ENCODE data around the gene NUDT7. TPM values are rescaled to one million over a fixed set of nuclear protein-coding genes. Genes with fewer than 3 reads are reported as not detected.

NUDT7 gene
- total RNA-seq, 4 donors from 2014 or later = 2.3 to 10.1 (median 6.3) TPM

DNA sequence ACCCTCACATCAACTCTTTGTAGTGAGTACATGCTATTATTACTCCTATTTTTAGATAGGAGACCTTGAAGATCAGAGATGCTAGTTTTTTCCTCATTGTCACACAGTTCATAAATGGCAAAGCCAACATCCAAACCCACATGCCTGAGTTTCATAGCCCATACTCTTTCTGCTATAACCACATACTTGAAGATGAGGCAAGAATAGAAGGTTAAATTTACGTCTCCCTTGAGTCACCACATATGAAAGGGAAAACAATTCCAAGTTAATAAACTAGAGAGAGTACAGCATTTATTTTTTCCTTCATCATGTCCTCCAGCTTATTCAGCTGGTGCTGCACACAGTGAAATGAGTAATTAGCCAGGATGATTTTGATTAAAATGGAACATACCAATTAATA is 23.7 kb downstream of the NUDT7 start:
- H3K27me3 ChIP-seq = no peaks in the 10 kb centered on the region
- H3K36me3 ChIP-seq = no peaks in the 10 kb centered on the region
- H3K27ac ChIP-seq = no peak overlapping the region
- H3K4me1 ChIP-seq = no peaks in the 10 kb centered on the region
- TF ChIP-seq, protein P1, sequence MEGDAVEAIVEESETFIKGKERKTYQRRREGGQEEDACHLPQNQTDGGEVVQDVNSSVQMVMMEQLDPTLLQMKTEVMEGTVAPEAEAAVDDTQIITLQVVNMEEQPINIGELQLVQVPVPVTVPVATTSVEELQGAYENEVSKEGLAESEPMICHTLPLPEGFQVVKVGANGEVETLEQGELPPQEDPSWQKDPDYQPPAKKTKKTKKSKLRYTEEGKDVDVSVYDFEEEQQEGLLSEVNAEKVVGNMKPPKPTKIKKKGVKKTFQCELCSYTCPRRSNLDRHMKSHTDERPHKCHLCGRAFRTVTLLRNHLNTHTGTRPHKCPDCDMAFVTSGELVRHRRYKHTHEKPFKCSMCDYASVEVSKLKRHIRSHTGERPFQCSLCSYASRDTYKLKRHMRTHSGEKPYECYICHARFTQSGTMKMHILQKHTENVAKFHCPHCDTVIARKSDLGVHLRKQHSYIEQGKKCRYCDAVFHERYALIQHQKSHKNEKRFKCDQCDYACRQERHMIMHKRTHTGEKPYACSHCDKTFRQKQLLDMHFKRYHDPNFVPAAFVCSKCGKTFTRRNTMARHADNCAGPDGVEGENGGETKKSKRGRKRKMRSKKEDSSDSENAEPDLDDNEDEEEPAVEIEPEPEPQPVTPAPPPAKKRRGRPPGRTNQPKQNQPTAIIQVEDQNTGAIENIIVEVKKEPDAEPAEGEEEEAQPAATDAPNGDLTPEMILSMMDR (IDR thresholded peaks at IDR 0.05) = no peak
- TF ChIP-seq POLR2A (IDR thresholded peaks at IDR 0.05) = no peak
- 50 to 69% methylated on average over 1 of the region's 1 CpG for WGBS, 2 donors
- DNase-seq = no peak
- intact Hi-C loops (cut with DNase I) = no loop called here
- no peaks in the 10 kb centered on the region for H3K9me3 ChIP-seq
- no peak overlapping the region for H3K4me3 ChIP-seq

DNA sequence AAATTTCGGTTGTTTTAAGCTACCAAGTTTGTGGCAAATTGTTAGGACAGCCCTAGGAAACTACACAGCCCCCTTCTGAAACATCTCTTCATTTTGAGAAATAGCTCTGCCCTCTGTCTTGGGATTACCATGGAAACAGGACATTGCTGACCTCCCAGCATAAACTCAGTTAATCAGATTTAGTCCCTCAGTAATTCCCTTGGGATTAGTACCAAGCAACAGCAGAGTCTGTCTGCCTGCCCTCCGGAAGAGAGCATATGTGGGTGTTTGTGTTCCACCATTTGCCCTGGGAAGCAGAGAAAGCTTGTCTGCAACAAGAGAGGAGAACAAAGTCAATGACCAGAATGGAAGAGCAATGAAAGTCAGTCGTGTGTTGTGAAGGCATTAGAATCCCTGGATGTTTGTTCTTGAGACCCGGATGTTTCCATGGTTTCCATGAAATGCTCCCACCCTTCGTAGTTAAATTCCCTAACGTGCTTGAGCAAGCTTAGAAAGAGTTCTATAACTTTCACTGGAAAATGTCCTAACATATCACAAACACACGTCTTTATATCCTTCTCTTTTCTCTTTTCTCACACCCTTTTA is 26.2 kb downstream of the NUDT7 start:
- no peaks in the 10 kb centered on the region for H3K9me3 ChIP-seq
- no peak overlapping the region for H3K27ac ChIP-seq
- H3K4me1 ChIP-seq = no peaks in the 10 kb centered on the region
- no peaks in the 10 kb centered on the region for H3K36me3 ChIP-seq
- whole genome bisulfite sequencing, 2 donors = 43 to 50% methylated on average over 7 of the region's 7 CpGs
- DNase-seq = no peak
- no peaks in the 10 kb centered on the region for H3K27me3 ChIP-seq
- TF ChIP-seq, protein P1 (IDR thresholded peaks at IDR 0.05) = no peak
- no peak for TF ChIP-seq POLR2A (IDR thresholded peaks at IDR 0.05)
- intact Hi-C loops (cut with DNase I) = no loop called here
- no peak overlapping the region for H3K4me3 ChIP-seq

DNA sequence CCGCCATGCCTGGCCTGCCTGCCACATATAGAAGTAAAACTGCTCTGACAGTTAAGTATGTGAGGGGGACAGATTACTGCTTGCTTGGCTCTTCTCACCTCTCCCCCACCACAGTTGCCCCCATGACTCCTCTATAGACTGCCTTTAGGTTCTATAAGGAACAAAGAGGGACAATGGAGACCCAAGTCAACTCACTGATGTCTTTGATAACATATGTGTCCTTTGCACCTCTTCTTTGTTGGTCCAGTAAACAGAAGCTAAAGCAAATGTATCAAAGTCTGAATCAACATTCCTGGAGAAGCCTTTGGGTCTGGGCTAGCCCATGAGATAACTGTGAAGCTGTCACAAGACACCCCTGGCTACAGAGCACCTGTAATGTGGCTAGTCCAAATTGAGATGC is 27.1 kb downstream of the NUDT7 start:
- WGBS, 2 donors = 78 to 100% methylated on average over 1 of the region's 1 CpG
- Histone ChIP-seq H3K36me3 (no peaks in the 10 kb centered on the region), H3K27me3 (no peaks in the 10 kb centered on the region), H3K27ac (no peak overlapping the region), H3K4me3 (no peak overlapping the region), H3K9me3 (no peaks in the 10 kb centered on the region), H3K4me1 (no peaks in the 10 kb centered on the region)
- intact Hi-C loops (cut with DNase I) = no loop called here
- DNase-seq = no peak
- TF ChIP-seq POLR2A (IDR thresholded peaks at IDR 0.05) = no peak
- TF ChIP-seq, protein P1 (IDR thresholded peaks at IDR 0.05) = no peak

DNA sequence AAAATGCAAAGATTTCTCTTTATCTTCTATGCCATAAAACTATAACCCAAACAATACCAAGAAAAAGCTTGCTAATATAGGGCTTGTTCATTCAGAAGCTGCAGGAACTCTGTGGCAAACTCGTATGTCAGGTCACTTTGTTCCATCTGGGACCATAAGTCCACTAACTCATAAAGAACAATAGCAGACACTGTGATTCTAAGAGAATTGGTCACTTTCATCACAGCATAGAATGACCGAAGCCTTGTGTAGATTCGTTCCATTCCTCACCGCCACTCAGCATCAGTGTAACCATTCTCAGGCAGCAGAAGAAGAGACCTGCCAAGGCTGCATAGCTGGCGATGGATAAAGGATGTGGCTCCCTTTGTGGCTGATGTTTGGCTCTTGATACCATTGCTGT is 35.7 kb downstream of the NUDT7 start:
- no peak for TF ChIP-seq POLR2A (IDR thresholded peaks at IDR 0.05)
- TF ChIP-seq, protein P1 (IDR thresholded peaks at IDR 0.05) = no peak
- H3K4me3 ChIP-seq = no peak overlapping the region
- H3K27me3 ChIP-seq = no peaks in the 10 kb centered on the region
- H3K36me3 ChIP-seq = no peaks in the 10 kb centered on the region
- intact Hi-C loops (cut with DNase I) = no loop called here
- H3K27ac ChIP-seq = no peak overlapping the region
- no peaks in the 10 kb centered on the region for H3K9me3 ChIP-seq
- no peaks in the 10 kb centered on the region for H3K4me1 ChIP-seq
- WGBS, 2 donors = 86 to 91% methylated on average over 5 of the region's 5 CpGs
- DNase-seq = no peak

DNA sequence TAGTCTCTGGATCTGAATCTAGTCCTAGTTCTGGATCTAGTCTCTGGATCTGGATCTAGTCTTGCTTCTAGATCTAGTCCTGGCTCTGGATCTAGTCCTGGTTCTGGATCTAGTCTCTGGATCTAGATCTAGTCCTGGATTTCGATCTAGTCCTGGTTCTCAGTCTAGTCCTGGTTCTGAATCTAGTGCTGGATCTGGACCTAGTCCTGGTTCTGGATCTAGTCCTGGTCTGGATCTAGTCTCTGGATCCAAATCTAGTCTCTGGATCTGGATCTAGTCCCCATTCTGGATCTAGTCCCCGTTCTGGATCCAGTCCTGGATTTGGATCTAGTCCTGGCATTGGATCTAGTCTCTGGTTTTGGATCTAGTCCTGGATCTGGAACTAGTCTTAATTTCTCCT is 36.2 kb downstream of the NUDT7 start:
- WGBS, 2 donors = 50 to 82% methylated on average over 2 of the region's 2 CpGs
- Histone ChIP-seq H3K27ac (no peak overlapping the region), H3K36me3 (no peaks in the 10 kb centered on the region), H3K9me3 (no peaks in the 10 kb centered on the region), H3K4me1 (no peaks in the 10 kb centered on the region), H3K27me3 (no peaks in the 10 kb centered on the region), H3K4me3 (no peak overlapping the region)
- DNase-seq = no peak
- intact Hi-C loops (cut with DNase I) = no loop called here
- TF ChIP-seq, protein P1 (IDR thresholded peaks at IDR 0.05) = no peak
- no peak for TF ChIP-seq POLR2A (IDR thresholded peaks at IDR 0.05)

Data from esophagus squamous epithelium (tissue), 5 donors.